Measurements from ENCODE around the gene DLG3. TPM values are rescaled to one million over a fixed set of nuclear protein-coding genes. Genes with fewer than 3 reads are reported as not detected.

Gene DLG3
- polyA plus RNA-seq, 1 donor (not counting 4 experiments of a cell fraction or from before 2014, with no cell fraction given), result 10.1 TPM

GRCh38 chrX:70527610-70528345, 83.1 kb downstream of the DLG3 start:
- Histone ChIP-seq H3K9ac (ENCODE audit: control insufficient read depth, extremely low read depth, insufficient read depth, low read length) (no peak overlapping the region), H3K4me3 (ENCODE audit: control insufficient read depth in 2 of 3, extremely low read depth in 1 of 3, insufficient read depth in 2 of 3, low read depth in 1 of 3, low read length in 3 of 3) (no peak overlapping the region), H3K4me2 (ENCODE audit: control insufficient read depth, extremely low read depth, insufficient read depth, low read depth, low read length) (no peak overlapping the region), H3K36me3 (ENCODE audit: control insufficient read depth in 2 of 2, extremely low read depth in 1 of 2, insufficient read depth in 2 of 2, low read length in 2 of 2) (no peaks in the 10 kb centered on the region), H3K4me1 (ENCODE audit: control insufficient read depth, extremely low read depth, insufficient read depth, low read length) (no peaks in the 10 kb centered on the region), H3K9me3 (ENCODE audit: control insufficient read depth, low read depth, low read length) (no peaks in the 10 kb centered on the region), H2AFZ (ENCODE audit: control insufficient read depth, low read length) (no peak overlapping the region), H3K79me2 (ENCODE audit: control insufficient read depth, insufficient read depth, low read length) (no peaks in the 10 kb centered on the region), H3K27ac (ENCODE audit: control insufficient read depth, insufficient read depth, low read length) (no peak overlapping the region), H3K27me3 (ENCODE audit: control insufficient read depth, extremely low read depth, insufficient read depth, low read length) (no peaks in the 10 kb centered on the region), H4K20me1 (ENCODE audit: control insufficient read depth, extremely low read depth, insufficient read depth, low read length) (no peaks in the 10 kb centered on the region), H3K9me1 (ENCODE audit: control insufficient read depth, extremely low read depth, insufficient read depth, low read length) (no peaks in the 10 kb centered on the region)
- dilution Hi-C loops (cut with MboI; ENCODE audit: extremely low pct_ligation_motif_present, low sequenced_read_pairs), result no loop called here
- no peak for TF ChIP-seq CTCF (optimal IDR thresholded peaks at IDR 0.05 in 1 of 3, IDR thresholded peaks at IDR 0.05 in 1 of 3, conservative IDR thresholded peaks at IDR 0.05 in 1 of 3; ENCODE audit: extremely low read depth in 1 of 3, insufficient read depth in 2 of 3, low read length in 3 of 3)
- TF ChIP-seq EZH2 (IDR thresholded peaks at IDR 0.05; ENCODE audit: low read length), result no peak
- no peak for FAIRE-seq
- no peak for DNase-seq (ENCODE audit: low read depth, low spot score)

- Histone ChIP-seq H3K27me3 (ENCODE audit: control insufficient read depth, extremely low read depth, insufficient read depth, low read length) (no peaks in the 10 kb centered on the region), H3K79me2 (ENCODE audit: control insufficient read depth, insufficient read depth, low read length) (no peaks in the 10 kb centered on the region), H3K9ac (ENCODE audit: control insufficient read depth, extremely low read depth, insufficient read depth, low read length) (no peak overlapping the region), H3K9me1 (ENCODE audit: control insufficient read depth, extremely low read depth, insufficient read depth, low read length) (no peaks in the 10 kb centered on the region), H2AFZ (ENCODE audit: control insufficient read depth, low read length) (no peak overlapping the region), H3K9me3 (ENCODE audit: control insufficient read depth, low read depth, low read length) (no peaks in the 10 kb centered on the region), H3K4me2 (ENCODE audit: control insufficient read depth, extremely low read depth, insufficient read depth, low read depth, low read length) (no peak overlapping the region), H3K27ac (ENCODE audit: control insufficient read depth, insufficient read depth, low read length) (no peak overlapping the region), H3K4me3 (ENCODE audit: control insufficient read depth in 2 of 3, extremely low read depth in 1 of 3, insufficient read depth in 2 of 3, low read depth in 1 of 3, low read length in 3 of 3) (no peak overlapping the region), H4K20me1 (ENCODE audit: control insufficient read depth, extremely low read depth, insufficient read depth, low read length) (no peaks in the 10 kb centered on the region), H3K36me3 (ENCODE audit: control insufficient read depth in 2 of 2, extremely low read depth in 1 of 2, insufficient read depth in 2 of 2, low read length in 2 of 2) (no peaks in the 10 kb centered on the region), H3K4me1 (ENCODE audit: control insufficient read depth, extremely low read depth, insufficient read depth, low read length) (no peaks in the 10 kb centered on the region)
- FAIRE-seq (no peak), DNase-seq (ENCODE audit: low read depth, low spot score) (no peak)
- dilution Hi-C loops (cut with MboI; ENCODE audit: extremely low pct_ligation_motif_present, low sequenced_read_pairs), result no loop called here
- no peak for TF ChIP-seq CTCF (optimal IDR thresholded peaks at IDR 0.05 in 1 of 3, IDR thresholded peaks at IDR 0.05 in 1 of 3, conservative IDR thresholded peaks at IDR 0.05 in 1 of 3; ENCODE audit: extremely low read depth in 1 of 3, insufficient read depth in 2 of 3, low read length in 3 of 3)
- no peak for TF ChIP-seq EZH2 (IDR thresholded peaks at IDR 0.05; ENCODE audit: low read length)
Observed at GRCh38 chrX:70535198-70535597, 90.6 kb downstream of the DLG3 start.

Data from keratinocyte (primary cell).